GM21423 (cell line): Measurements from ENCODE around the gene C22orf15.

ENCODE experiments used
- ATAC-seq: cut with Tn5 transposase; IDR thresholded peaks from one replicate; pipeline ENCODE4 v1.9.1; 2021; ENCODE audit warnings: mild to moderate bottlenecking, moderate library complexity; ENCODE audit not compliant: unreplicated experiment

Gene C22orf15

DNA sequence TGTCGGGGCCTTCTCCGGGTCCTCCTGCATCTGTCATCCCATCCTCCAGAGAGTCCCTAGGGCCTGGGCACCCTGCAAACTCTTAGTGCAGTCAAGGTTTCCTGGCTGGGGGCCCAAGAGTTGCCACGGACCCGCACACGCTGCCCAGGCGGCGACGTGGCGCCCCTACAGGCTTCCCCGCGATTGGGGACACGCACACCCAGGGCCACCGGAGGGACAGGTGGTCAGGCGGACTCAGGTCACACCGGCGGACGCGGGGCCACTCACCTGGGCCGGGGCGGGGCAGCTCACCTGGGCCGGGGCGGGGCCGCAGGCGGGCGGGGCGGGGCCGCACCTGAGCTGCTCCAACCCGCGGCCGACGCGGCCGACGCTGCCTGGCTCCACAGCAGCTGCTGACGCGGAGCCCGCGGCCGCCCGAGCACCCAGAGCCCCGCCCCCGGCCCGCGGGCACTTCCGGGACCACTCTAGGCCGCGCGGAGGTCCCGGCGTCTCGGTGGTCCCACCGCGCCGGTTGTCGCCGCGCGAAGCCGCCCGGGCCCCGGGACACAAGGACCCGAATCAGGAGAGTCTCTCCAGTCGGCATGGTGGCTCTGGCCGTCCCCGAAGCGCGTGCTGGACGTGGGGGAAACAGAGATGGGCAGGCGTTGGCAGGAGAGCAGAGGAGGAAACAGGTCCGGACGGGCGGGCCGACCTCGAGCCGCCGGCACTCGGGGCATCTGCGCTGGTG lies 11.9 kb upstream of the C22orf15 start, which contains the start of gene ZNF70:
ZNF70 (minus strand) TSS at position 399 of the 727 bp plus-strand sequence. CDS start 5,972 bp downstream, outside the sequence.
- ATAC-seq = peak; percentile 70

DNA sequence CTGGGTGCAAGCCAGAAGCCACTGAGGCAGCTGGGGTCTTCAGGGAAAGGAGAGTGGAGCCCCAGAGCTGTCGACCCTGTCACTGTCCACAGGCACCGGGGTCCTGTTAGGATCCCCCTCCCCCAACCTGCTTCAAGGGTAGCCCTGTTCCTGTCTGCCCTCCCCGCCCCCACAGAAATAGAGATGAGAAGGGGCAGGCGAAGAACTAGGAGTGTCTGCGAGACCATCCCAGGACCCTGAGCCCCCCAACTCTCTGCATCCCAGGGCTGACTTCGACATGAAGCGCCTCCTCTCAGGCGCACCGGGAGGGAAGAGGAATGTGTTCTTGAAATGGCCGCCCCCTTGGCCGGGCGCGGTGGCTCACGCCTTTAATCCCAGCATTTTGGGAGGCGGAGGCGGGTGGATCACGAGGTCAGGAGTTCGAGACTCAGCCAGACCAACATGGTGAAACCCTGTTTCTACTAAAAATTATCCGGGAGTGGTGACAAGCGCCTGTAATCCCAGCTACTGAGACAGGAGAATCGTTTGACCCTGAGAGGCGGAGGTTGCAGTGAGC lies 11.3 kb upstream of the C22orf15 start:
- ATAC-seq = no peak

DNA sequence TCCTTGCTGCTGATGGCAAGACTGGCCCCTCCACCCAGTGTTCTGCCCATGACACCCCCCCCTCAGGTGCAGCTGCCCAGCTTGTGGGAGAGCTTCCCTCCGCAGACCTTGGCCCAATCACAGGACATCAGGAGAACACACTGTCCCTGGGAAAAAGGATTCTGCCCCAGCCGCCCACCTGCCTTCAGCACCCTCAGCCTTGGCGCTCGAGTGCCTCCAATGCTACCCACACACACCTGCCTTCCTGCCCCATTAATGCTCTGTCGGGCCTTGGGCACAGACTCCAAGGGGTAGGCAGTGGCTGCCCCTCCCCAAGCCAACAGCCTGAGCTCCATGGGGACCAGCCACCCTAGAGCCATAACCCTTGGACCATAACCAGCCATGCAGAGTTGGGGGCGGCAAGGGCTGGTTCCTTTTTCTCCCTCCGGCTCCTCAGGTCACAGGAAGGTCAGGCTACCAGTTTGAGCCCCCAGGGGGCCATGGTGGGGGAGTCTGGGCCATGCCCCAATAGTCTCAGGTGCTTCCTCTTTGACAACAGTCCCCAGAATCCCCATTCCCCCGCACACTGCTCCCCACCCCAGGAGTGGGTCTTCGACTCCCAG lies 10.6 kb upstream of the C22orf15 start:
- ATAC-seq = no peak

DNA sequence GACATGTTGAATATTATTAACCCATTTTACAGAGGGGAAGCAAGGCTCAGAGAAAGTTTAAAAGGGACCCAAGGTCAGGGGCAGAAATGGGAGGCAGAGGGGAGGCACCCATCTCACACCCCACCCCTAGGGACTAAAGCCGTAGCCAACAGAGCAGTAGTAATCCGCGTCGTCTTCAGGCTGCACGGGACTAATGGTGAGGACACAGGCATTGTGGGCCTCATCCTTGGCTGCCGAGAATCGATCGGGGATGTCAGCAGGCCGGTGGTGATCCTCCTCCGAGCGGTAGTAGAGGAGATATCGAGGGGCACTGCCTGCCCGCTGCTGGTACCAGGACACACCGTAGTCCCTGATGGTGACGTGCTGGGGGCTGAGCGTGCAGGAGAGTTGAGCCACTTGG lies 10.0 kb upstream of the C22orf15 start:
- no peak for ATAC-seq

DNA sequence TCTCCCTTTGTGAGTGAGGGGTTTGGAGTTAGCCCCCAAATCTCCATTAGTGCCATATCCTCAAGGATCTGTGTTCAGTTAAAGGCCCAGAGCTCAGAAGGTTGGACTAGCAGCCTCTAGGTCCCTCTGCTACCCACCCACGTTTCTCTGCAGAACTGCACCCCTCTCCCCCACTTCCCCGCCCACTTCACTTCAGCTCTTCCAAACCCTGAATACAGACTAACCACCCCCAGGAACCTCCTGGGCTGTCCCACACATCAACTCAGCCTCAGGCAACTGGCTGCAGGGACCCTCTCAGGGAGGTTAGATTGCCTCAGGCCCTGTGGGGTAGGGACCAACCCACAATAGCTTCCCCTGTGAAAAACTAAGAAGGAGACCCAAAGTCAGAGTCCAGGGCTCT lies 9.4 kb upstream of the C22orf15 start:
- ATAC-seq = no peak

DNA sequence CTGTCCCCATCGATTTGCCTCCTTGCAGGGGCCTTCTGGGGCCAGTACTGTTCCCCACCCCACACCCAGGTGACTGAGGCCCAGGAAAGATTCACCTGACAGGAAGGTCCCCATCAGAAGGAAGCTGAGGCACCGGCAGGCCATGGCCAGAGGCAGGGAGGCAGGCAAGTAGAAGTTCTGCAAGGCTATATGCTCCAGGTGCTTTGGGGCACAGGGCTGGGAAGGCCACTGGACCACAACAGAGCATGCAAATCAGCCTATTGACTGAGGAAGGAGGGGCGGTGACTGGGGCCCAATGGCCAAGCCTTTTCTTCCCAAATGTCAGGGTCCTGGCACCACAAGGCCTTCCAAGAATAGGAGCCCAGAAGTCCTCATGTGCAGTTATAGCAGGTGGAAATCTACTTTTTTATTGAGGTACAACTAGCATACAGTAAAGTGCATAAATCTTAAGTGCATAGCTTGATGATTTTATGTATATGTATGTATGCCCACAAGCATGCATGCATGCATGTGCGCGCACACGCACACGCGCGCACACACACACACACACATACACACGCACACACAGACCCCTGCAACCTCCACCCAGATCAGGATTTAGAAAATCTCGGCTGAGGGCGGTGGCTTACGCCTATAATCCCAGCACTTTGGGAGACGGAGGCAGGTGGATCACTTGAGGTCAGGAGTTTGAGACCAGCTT lies 8.4 kb upstream of the C22orf15 start, which contains the start of gene VPREB3:
VPREB3 (minus strand) TSS at position 206 of the 700 bp plus-strand sequence; CDS start at position 144, 62 bp downstream.
- ATAC-seq = no peak

DNA sequence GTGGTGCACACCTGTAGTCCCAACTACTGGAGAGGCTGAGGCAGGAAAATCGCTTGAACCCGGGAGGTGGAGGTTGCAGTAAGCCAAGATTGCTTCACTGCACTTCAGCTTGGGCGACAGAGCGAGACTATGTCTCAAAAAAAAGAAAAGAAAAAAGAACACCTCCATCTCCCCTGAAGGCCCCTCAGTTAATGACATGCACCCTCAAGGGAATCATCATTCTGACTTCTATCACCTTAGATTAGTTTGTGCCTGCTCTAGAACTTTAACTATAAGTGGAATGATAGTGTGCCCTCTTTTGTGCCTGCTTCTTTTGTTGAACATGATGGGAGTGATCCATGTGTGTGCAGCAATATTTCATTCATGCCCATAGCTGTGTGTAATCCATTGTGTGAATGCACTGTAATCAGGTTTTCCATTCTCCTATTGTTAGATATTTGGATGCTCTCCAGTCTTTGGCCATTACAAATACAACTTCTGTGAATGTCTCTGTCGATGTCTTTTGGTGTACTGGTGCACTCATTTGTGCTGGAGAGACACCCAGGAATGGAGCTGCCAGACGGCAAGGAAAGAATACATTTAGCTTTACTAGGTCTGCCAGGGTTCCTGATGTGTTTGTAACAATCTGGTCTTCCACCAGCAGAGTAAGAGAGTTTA lies 7.7 kb upstream of the C22orf15 start:
- ATAC-seq = no peak

DNA sequence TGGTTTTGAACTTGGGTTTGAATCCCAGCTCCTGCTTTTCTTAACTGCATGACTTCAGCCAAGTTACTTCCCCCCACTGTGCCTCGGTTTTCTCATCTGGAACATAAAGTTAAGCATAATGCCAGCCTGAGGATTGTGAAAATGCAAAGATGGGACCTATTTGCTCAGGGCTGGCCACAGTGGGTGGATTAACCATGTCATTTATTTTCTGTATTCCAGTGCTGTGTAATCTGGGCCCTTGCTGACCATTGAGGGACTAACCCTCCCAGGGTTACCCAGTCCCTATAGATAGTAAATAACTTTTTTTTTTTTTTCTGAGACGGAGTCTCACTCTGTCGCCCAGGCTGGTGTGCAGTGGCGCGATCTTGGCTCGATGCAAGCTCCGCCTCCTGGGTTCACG lies 7.1 kb upstream of the C22orf15 start:
- ATAC-seq = no peak

DNA sequence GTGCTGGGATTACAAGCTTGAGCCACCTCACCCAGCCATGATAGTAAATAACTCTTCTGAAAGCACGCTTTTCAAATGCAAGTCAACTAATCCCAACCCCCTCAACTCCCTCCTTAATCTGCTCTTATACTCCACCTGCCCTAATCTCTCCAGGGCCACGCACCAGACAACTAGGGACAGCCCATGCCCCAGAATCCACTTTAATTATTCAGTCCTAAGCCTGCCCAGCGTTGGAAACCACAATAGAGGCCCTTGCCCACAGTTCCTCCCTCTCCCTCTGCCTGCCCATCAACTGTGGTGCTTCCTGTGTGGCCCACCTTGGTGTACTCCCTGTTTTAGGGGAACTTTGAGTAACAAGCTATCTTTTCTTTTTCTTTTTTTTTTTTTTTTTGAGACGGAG lies 5.9 kb upstream of the C22orf15 start:
- ATAC-seq = no peak

DNA sequence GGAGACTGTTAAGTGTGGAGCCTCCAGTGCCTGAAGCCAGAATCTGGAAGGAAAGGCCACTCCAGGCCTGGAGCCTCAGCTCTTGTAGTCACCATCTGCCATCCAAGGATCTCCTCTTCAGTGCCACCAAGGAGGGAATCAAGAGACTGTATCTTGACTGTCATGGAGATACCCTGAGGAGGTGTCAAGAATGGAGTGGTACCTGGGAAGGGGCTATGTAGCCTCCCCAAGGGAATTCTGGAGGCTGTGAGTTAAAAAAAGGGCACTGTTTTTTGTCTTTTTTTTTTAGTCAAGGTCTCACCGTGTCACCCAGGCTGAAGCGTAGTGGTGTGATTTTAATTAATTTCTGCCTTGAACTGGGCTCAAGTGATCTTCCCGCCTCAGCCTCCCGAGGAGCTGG lies 3.2 kb upstream of the C22orf15 start:
- no peak for ATAC-seq

DNA sequence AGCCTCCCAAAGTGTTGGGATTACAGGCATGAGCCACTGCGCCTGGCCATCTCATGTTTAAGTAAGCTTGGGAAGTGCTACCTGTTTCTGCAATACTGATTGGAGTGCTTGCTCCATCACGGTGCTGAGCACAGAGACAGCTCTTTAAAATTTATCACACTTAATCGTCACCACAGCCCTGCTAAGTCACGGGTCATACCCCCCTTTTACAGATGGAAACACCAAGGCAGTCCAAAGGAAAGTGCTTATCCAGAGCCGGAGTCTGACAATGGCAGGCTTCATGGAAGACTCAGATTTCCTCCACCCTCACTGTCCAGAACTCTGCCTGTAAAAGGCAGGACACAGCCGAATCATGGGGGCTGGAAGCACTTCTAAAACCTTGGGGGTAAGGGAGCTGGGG lies 2.7 kb upstream of the C22orf15 start:
- ATAC-seq = no peak

DNA sequence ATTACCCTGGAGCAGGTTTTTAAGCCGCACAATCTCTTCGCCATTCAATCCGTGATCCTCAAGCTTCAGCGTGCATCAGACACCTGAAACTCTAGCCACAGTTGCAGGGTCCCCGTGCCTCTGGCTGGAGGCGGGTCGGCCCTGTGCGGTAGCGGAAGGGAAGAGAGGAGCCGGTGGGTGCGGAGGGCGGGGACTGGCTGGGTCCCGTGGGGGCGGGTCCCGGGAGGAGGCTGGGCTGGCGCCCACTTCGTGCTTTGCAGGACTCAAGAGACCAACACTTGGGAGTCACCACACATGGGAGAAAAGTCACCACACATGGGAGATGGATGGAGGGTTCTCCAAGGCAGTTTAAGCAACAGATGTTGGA lies 772 bp downstream of the C22orf15 start:
- ATAC-seq = no peak

DNA sequence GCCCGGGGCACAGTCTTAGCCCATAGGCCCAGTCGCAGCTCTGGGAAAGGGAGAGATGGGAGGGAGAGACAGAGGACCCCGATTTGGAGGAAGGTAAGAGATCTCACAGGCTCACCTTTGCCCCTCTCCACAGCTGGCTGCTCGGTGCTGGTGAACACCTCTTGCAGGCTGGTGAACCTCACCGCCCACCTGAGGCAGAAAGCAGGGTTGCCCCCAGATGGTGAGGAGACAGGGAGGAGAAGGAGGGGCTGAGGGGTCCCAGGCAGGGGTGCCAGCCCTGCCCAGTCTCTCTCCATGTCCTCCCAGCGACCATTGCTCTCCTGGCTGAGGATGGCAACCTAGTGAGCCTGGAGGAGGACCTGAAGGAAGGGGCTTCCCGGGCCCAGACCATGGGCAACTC lies 1.2 kb downstream of the C22orf15 start:
- no peak for ATAC-seq

DNA sequence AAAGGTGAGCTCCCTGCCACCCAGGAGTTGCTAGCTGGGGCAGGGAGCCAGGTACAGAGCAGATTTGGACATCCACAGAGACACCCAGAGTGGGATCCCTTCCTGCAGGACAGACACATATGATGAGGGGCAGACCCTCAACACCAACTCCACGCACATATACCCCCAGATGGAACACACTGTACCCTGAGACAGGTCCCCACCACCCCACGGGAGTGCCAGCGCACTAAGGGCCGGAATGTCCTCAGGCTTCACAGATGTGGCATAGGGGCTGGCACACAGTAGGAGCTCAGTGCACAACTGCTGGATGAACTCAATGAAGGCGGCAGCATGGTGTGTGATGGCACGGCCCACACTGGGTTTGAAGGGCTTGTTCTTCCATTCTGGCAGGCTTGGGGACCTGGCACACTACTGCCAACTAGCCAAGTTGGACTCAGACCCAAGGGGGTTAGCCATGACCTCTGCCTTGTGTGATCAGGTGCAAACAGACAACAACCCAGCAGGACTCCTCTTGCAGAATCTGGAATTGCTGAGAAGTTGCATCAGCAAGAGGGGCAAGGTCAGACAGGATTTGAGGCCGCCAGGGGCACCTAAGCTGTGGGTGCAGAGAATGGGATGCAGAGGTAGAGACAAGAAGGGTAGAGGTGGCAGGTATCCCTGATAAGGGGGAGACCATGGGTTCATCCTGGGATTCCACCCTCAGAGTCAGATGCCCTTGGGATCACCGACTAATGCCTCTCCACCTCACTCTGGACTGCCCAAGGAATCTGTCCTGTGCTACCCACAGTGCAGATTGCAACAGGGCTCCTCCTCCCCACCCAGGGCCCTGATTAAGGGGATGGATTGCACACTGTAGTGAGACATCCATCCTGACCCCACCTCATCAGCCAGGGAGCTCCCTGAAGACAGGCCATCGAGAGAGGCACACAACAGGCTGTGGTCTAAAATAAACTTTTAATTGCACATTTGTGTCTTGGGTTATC lies 2.4 kb downstream of the C22orf15 start:
- ATAC-seq = no peak

DNA sequence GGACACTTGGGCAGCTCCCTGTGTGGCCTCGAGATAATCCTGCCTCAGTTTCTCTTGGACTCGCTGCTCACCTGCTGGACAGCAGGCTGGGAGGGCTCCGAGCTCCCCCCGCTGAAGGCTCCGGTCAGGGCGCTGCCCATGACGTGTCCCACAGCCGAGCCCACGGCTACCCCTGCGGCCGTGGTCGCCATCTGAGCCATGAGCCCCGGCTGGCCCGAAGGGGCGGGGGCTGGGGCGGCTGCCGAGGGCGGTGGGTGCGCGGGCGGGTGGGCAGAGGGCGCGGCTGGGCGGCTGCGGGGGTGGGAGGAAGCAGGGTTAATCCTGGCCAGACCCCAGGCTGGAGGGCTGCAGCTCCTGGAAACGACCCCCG lies 4.5 kb downstream of the C22orf15 start:
- ATAC-seq = no peak

DNA sequence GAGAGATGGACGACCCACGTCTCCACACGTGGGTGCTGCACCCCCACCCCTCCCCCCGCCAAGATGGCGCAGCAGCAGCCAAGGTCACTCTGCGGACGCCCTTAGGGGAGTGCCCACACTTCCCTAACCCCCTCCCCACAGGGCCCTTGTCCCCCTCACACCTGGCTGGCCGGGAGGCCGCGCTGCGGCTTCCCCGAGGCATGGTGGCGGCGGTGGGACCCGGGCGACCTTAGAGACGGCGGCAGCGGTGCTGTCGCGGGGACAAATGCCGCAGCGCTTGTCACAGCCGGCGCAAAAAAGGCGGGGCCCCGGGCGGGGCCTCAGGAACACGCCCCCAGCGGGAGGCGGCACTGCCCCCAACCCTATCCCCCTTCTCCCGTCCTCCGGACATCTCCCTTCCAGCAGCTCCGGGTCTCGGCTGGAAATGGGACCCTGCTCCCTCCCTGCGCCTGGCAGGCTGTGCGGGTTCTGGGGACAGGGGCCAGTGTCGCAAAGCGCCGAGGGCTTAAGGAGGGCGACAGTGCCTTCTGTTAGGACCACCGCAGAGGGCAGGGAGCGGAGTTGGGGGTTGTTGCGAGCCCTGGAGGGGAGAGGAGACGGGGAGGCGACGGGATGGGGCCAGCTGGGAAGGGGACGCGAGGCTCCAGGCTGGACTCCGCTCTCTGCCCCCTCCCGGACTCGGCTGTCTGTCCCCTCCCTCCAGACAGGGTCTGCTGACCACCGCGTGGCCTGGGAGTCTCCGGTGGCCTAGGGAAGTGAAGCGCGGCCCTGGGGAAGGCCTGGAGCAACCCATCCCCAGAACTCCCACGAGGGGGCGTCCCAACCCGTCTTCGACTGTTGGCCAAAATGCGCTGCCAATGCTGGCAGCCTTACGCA lies 5.1 kb downstream of the C22orf15 start, which contains the start of gene CHCHD10:
CHCHD10 (minus strand) TSS at position 300 of the 876 bp plus-strand sequence; CDS start at position 202, 98 bp downstream.
- ATAC-seq = peak; percentile 39

DNA sequence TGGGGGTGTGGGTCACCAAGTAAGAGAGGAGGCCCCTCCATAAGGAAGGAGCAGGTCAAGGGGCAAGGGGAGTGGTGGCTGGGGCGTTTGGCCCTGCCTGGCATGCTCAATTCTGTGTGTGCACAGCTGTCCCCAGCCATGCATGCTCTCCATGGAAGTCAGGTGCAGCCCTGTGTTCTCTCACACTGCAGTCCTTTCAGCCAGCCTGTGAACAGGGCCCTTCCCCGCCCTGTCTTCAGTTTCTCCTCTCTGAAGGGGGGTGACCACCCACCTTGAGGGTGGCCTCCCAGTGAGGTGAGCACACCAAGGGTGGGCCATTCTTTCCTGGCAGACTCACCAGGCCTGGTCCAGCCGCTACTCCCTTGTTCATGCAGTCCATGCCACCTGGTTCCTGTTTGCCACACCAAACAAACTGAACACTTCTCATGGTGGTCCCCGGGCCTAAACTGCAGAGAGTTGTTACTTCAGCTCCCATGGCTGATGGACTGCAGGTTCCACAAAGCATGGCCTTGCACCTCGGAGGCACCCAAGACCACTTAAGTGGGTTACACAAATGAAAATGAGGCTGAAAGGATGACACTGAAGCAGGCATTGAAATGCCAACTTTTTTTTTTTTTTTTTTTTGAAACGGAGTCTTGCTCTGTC lies 6.7 kb downstream of the C22orf15 start:
- ATAC-seq = no peak

DNA sequence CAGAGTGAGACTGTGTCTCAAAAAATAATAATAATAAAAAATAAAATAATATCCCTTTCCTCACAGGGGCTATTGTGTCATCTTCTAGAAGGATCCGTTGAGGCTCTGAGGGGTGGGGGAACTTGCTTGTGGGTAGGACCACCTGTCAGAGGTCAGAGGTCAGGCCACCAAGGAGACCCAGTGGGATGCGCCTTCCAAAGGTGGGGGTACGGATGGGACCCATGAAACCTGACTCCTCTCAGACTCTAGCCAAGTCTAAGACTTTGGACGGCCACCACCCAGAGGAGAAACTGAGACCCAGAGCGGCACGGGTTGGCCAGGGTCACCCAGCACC lies 9.5 kb downstream of the C22orf15 start:
- no peak for ATAC-seq
